NCI-H446 treated with DMSO at 0.1 percent for 48 hours (cell line): ENCODE results near the gene METRN.
"Not testable (repeated sequence)": the region's sequence is repeated elsewhere in the genome, so short reads cannot be mapped to it uniquely, and the experiment has no call there.

ENCODE experiments used
- DNase-seq: peaks from one replicate; lab custom pipeline; 2025; lab: John Stamatoyannopoulos, UW

METRN gene

GRCh38 chr16:709566-710499 is 5.1 kb upstream of the METRN start:
- peak; percentile 66 for DNase-seq

- no peak for DNase-seq
These were observed 4.3 kb upstream of the METRN start for GRCh38 chr16:710500-711075.

- DNase-seq, result no peak
These were observed 3.8 kb upstream of the METRN start for GRCh38 chr16:711084-711483.

- no peak for DNase-seq
These were observed 3.2 kb upstream of the METRN start for GRCh38 chr16:711548-712320.

- DNase-seq, result not testable (repeated sequence)
These were observed 2.1 kb upstream of the METRN start for GRCh38 chr16:712740-713250.

GRCh38 chr16:714079-714478 is 839 bp upstream of the METRN start:
- DNase-seq, result no peak

GRCh38 chr16:715477-716199 is 720 bp downstream of the METRN start:
- DNase-seq, result no peak

- no peak for DNase-seq
These were observed 1.3 kb downstream of the METRN start for GRCh38 chr16:716200-716568.

- no peak for DNase-seq
These were observed 1.9 kb downstream of the METRN start for GRCh38 chr16:716768-717325.

GRCh38 chr16:717450-718245 is 2.7 kb downstream of the METRN start:
- no peak for DNase-seq

GRCh38 chr16:718389-718788 is 3.5 kb downstream of the METRN start:
- no peak for DNase-seq

GRCh38 chr16:718922-719321 is 4.0 kb downstream of the METRN start:
- DNase-seq, result no peak

- DNase-seq, result no peak
These were observed 5.0 kb downstream of the METRN start for GRCh38 chr16:719815-720446.

GRCh38 chr16:720447-720989 is 5.6 kb downstream of the METRN start:
- DNase-seq, result peak; percentile 20

- peak; percentile 42 for DNase-seq
These were observed 6.3 kb downstream of the METRN start, which contains the start of gene ANTKMT for GRCh38 chr16:720990-721764. ANTKMT (plus strand) TSS chr16:721146; CDS start chr16:721275, 129 bp downstream.

GRCh38 chr16:721765-722540 is 7.0 kb downstream of the METRN start:
- no peak for DNase-seq

- DNase-seq, result no peak
These were observed 8.1 kb downstream of the METRN start for GRCh38 chr16:722835-723633.
